Neural crest cell (in vitro differentiated cells): ENCODE data around the gene SPSB4. TPM values are rescaled to one million over a fixed set of nuclear protein-coding genes. Genes with fewer than 3 reads are reported as not detected.

ENCODE experiments used
- DNase-seq: peaks from one replicate; pipeline ENCODE4 v3.0.0; 2021; ENCODE audit warnings: low read depth, mixed read lengths, low spot score
- H3K27ac Mint-ChIP-seq: one replicate; pipeline ENCODE4 v1.8.0; 2021; ENCODE audit warnings: mild to moderate bottlenecking, mixed read lengths; ENCODE audit not compliant: unreplicated experiment
- H3K27me3 Mint-ChIP-seq: 2 replicates; pipeline ENCODE4 v1.8.0; 2021; ENCODE audit warnings: low read depth, mild to moderate bottlenecking, mixed read lengths
- H3K36me3 Mint-ChIP-seq: 2 replicates; pipeline ENCODE4 v1.8.0; 2021; ENCODE audit warnings: low read depth, mild to moderate bottlenecking, mixed read lengths
- H3K4me1 Mint-ChIP-seq: 2 replicates; pipeline ENCODE4 v1.8.0; 2021; ENCODE audit warnings: mixed read lengths
- H3K4me3 Mint-ChIP-seq: one replicate; pipeline ENCODE4 v1.8.0; 2021; ENCODE audit warnings: mild to moderate bottlenecking, mixed read lengths
- H3K9me3 Mint-ChIP-seq: 2 replicates; pipeline ENCODE4 v1.8.0; 2021; ENCODE audit warnings: mixed read lengths
- CTCF ChIP-seq: fragments of 200-600 bp; sonication (generic); conservative IDR thresholded peaks from 2 replicates; pipeline ENCODE4 v1.5.0; 2021; ENCODE audit warnings: antibody characterized with exemption, mild to moderate bottlenecking
- total RNA-seq: library from RNA; stranded (reverse); gene quantifications from 2 replicates; pipeline ENCODE4 v1.2.1, GENCODE V29; 2021

The SPSB4 gene
- total RNA-seq, 1 donor from 2014 or later = 35.1 TPM

GRCh38 chr3:141055536-141056445 is 4.6 kb downstream of the SPSB4 start:
- H3K4me1 Mint-ChIP-seq = peaks cover 65% of the 10 kb centered on the region
- DNase-seq = no peak
- H3K36me3 Mint-ChIP-seq = peaks cover 3% of the 10 kb centered on the region
- peaks cover under 1% of the 10 kb centered on the region for H3K27me3 Mint-ChIP-seq
- TF ChIP-seq CTCF = no peak
- H3K9me3 Mint-ChIP-seq = no peaks in the 10 kb centered on the region
- H3K27ac Mint-ChIP-seq = no peak overlapping the region
- H3K4me3 Mint-ChIP-seq = peak overlapping the region; percentile 52

- Mint-ChIP-seq H3K4me3 (peak overlapping the region; percentile 79), H3K4me1 (peaks cover 65% of the 10 kb centered on the region), H3K36me3 (peaks cover 3% of the 10 kb centered on the region), H3K27me3 (no peaks in the 10 kb centered on the region), H3K27ac (peak overlapping the region; percentile 45), H3K9me3 (no peaks in the 10 kb centered on the region)
- DNase-seq = no peak
- TF ChIP-seq CTCF = no peak
These were observed 5.6 kb downstream of the SPSB4 start for GRCh38 chr3:141056751-141057171.

GRCh38 chr3:141057436-141057835 is 6.3 kb downstream of the SPSB4 start:
- peaks cover 3% of the 10 kb centered on the region for H3K36me3 Mint-ChIP-seq
- H3K4me1 Mint-ChIP-seq = peaks cover 61% of the 10 kb centered on the region
- H3K27me3 Mint-ChIP-seq = no peaks in the 10 kb centered on the region
- no peak for DNase-seq
- no peak for TF ChIP-seq CTCF
- peak overlapping the region; percentile 79 for H3K4me3 Mint-ChIP-seq
- H3K27ac Mint-ChIP-seq = no peak overlapping the region
- H3K9me3 Mint-ChIP-seq = no peaks in the 10 kb centered on the region

GRCh38 chr3:141057946-141058800 is 7.0 kb downstream of the SPSB4 start:
- H3K4me3 Mint-ChIP-seq = peak overlapping the region; percentile 79
- H3K4me1 Mint-ChIP-seq = peaks cover 60% of the 10 kb centered on the region
- no peak for TF ChIP-seq CTCF
- no peaks in the 10 kb centered on the region for H3K9me3 Mint-ChIP-seq
- no peaks in the 10 kb centered on the region for H3K27me3 Mint-ChIP-seq
- peaks cover 3% of the 10 kb centered on the region for H3K36me3 Mint-ChIP-seq
- peak overlapping the region; percentile 21 for H3K27ac Mint-ChIP-seq
- DNase-seq = no peak

- Mint-ChIP-seq H3K36me3 (peaks cover 3% of the 10 kb centered on the region), H3K27me3 (no peaks in the 10 kb centered on the region), H3K4me3 (no peak overlapping the region), H3K27ac (no peak overlapping the region), H3K4me1 (peaks cover 61% of the 10 kb centered on the region), H3K9me3 (no peaks in the 10 kb centered on the region)
- no peak for TF ChIP-seq CTCF
- no peak for DNase-seq
These were observed 7.8 kb downstream of the SPSB4 start for GRCh38 chr3:141058996-141059395.
